Aorta (tissue), 5 donors: Measurements from ENCODE around the gene LRBA. TPM values are rescaled to one million over a fixed set of nuclear protein-coding genes. Genes with fewer than 3 reads are reported as not detected.

Experiments
- ATAC-seq: fragments of 200-7000 bp; cut with Tn5 transposase; one replicate; pipeline ENCODE4 v1.9.1; 2022; ENCODE audit warnings: moderate library complexity; ENCODE audit not compliant: low FRiP score
- DNase-seq, 2 donors: peaks; one replicate each; pipeline ENCODE4 v3.0.0-alpha.2; 2020
- H3K27ac ChIP-seq, 2 donors: one replicate each; pipeline ENCODE4 v1.5.1; 2013; ENCODE audit warnings: low read length in 2 of 2, mild to moderate bottlenecking in 2 of 2, moderate library complexity in 2 of 2, control low read depth in 1 of 2, inconsistent platforms in 1 of 2, low read depth in 1 of 2
- H3K27me3 ChIP-seq, 2 donors: one replicate each; pipeline ENCODE4 v1.6.1; 2013; ENCODE audit warnings: control low read depth in 1 of 2, low read length in 1 of 2, mild to moderate bottlenecking in 1 of 2, moderate library complexity in 1 of 2; ENCODE audit not compliant: insufficient read depth in 2 of 2, control insufficient read depth in 1 of 2
- H3K36me3 ChIP-seq, 2 donors: one replicate each; pipeline ENCODE4 v1.6.1; 2013; ENCODE audit warnings: control low read depth in 1 of 2, low read length in 1 of 2, mild to moderate bottlenecking in 1 of 2; ENCODE audit not compliant: insufficient read depth in 2 of 2, control insufficient read depth in 1 of 2
- H3K4me1 ChIP-seq, 2 donors: one replicate each; pipeline ENCODE4 v1.6.1; 2013; ENCODE audit warnings: low read length in 2 of 2, control low read depth in 1 of 2, mild to moderate bottlenecking in 1 of 2, moderate library complexity in 1 of 2; ENCODE audit not compliant: insufficient read depth in 2 of 2, control insufficient read depth in 1 of 2
- H3K4me3 ChIP-seq, 2 donors: one replicate each; pipeline ENCODE4 v1.5.1; 2013; ENCODE audit warnings: low read length in 2 of 2, control low read depth in 1 of 2, mild to moderate bottlenecking in 1 of 2
- H3K9me3 ChIP-seq: one replicate; pipeline ENCODE4 v1.6.1; 2013; ENCODE audit warnings: mild to moderate bottlenecking, low read length; ENCODE audit not compliant: control insufficient read depth
- WGBS, 2 donors: extraction: QIAGEN DNeasy Blood & Tissue Kit; methylation state at CpG; one replicate each; pipeline ENCODE4 v1.1.7; 2013; 5-methylcytosine and 5-hydroxymethylcytosine counted together
- intact Hi-C, 2 donors: fragments of 100-400 bp; cut with DNase I; formaldehyde crosslinking; loops; one replicate each; pipeline versions ENCODE4 v1.14.2 to v1.15.0; 2022
- polyA plus RNA-seq, 2 donors: library from polyadenylated mRNA; stranded (reverse); fragments of 200-250 nt; gene quantifications; one replicate each; pipeline ENCODE4 v1.2.3, GENCODE V29; 2013
- total RNA-seq, 2 donors: library from RNA; stranded (reverse); fragmentation: NEBNext Ultra II Directional; extraction: Animal tissue kit (Norgen Biotek cat#: 25700); gene quantifications; one replicate each; pipeline ENCODE4 v1.2.1, GENCODE V29; 2021
- donor health status: healthy with polysubstance abuse.
- donor health status: Bipolar disorder and iron deficiency.
- donor health status: DM: no; HTN: no; CAD: no.
- donor health status: DM: no; HTN: no; CAD: no.
- donor health status: DM: yes; HTN: yes; CAD: no.

Gene LRBA
- total and polyA plus RNA-seq, 4 donors: 4.8 to 34.5 (median 15.4) TPM

- ATAC-seq: no peak
These were observed 433.4 kb downstream of the LRBA start for GRCh38 chr4:150581641-150582051.

GRCh38 chr4:150581056-150581605 is 434.0 kb downstream of the LRBA start:
- intact Hi-C loops: loop anchor here in 1 of 2 donors (10.0 kb wide), 1 partner anchor 296 kb away; no protein-coding TSS in a partner anchor
- ATAC-seq: no peak
- WGBS, 2 donors: 96 to 98% methylated on average over 7 of the region's 7 CpGs
- H3K36me3 ChIP-seq: no peaks in the 10 kb centered on the region
- no peak overlapping the region for H3K27ac ChIP-seq
- H3K4me3 ChIP-seq: no peak overlapping the region
- no peaks in the 10 kb centered on the region for H3K27me3 ChIP-seq
- no peak for DNase-seq
- H3K9me3 ChIP-seq: no peaks in the 10 kb centered on the region
- peaks cover 0 to 2% of the 10 kb centered on the region in 2 donors for H3K4me1 ChIP-seq

More at GRCh38 chr4:150581641-150582051, 433.4 kb downstream of the LRBA start:
- Histone ChIP-seq H3K4me3 (no peak overlapping the region), H3K27me3 (no peaks in the 10 kb centered on the region), H3K9me3 (no peaks in the 10 kb centered on the region), H3K4me1 (peaks cover 0 to 2% of the 10 kb centered on the region in 2 donors), H3K36me3 (no peaks in the 10 kb centered on the region), H3K27ac (no peak overlapping the region)
- DNase-seq: no peak
- intact Hi-C loops: loop anchor here in 1 of 2 donors (10.0 kb wide), 1 partner anchor 297 kb away; no protein-coding TSS in a partner anchor
- WGBS, 2 donors: 89% methylated on average over 13 of the region's 13 CpGs

GRCh38 chr4:150580306-150580705 is 434.8 kb downstream of the LRBA start:
- peaks cover 0 to 2% of the 10 kb centered on the region in 2 donors for H3K4me1 ChIP-seq
- no peaks in the 10 kb centered on the region for H3K9me3 ChIP-seq
- no peak overlapping the region for H3K27ac ChIP-seq
- ATAC-seq (no peak), DNase-seq (no peak)
- H3K36me3 ChIP-seq: no peaks in the 10 kb centered on the region
- intact Hi-C loops: loop anchor here in 1 of 2 donors (10.0 kb wide), 1 partner anchor 296 kb away; no protein-coding TSS in a partner anchor
- 95% methylated on average over 9 of the region's 9 CpGs for WGBS, 2 donors
- H3K27me3 ChIP-seq: no peaks in the 10 kb centered on the region
- H3K4me3 ChIP-seq: no peak overlapping the region

GRCh38 chr4:150579551-150580234 is 435.4 kb downstream of the LRBA start:
- WGBS, 2 donors: 34 to 38% methylated on average over 65 to 66 of the region's 66 CpGs
- peak overlapping the region in 1 of 2 donors; percentile 8 for H3K4me3 ChIP-seq
- H3K27ac ChIP-seq: peak overlapping the region in 1 of 2 donors; percentile 0
- DNase-seq (peak; percentile 42 to 76), ATAC-seq (peak; percentile 47)
- no peaks in the 10 kb centered on the region for H3K27me3 ChIP-seq
- H3K36me3 ChIP-seq: no peaks in the 10 kb centered on the region
- no peaks in the 10 kb centered on the region for H3K9me3 ChIP-seq
- intact Hi-C loops: loop anchor here in 1 of 2 donors (10.0 kb wide), 1 partner anchor 295 kb away; no protein-coding TSS in a partner anchor
- H3K4me1 ChIP-seq: peaks cover 0 to 2% of the 10 kb centered on the region in 2 donors

- DNase-seq (no peak), ATAC-seq (no peak)
- WGBS, 2 donors: 67 to 78% methylated on average over 12 of the region's 12 CpGs
- no peaks in the 10 kb centered on the region for H3K36me3 ChIP-seq
- peaks cover 0 to 2% of the 10 kb centered on the region in 2 donors for H3K4me1 ChIP-seq
- no peaks in the 10 kb centered on the region for H3K9me3 ChIP-seq
- no peak overlapping the region for H3K27ac ChIP-seq
- intact Hi-C loops: no loop called here
- no peaks in the 10 kb centered on the region for H3K27me3 ChIP-seq
- H3K4me3 ChIP-seq: no peak overlapping the region
These were observed 436.2 kb downstream of the LRBA start for GRCh38 chr4:150578745-150579501.

GRCh38 chr4:150577796-150578195 is 437.3 kb downstream of the LRBA start:
- DNase-seq (no peak), ATAC-seq (no peak)
- WGBS, 2 donors: 71 to 83% methylated on average over 1 of the region's 1 CpG
- intact Hi-C loops: no loop called here
- Histone ChIP-seq H3K27ac (no peak overlapping the region), H3K36me3 (no peaks in the 10 kb centered on the region), H3K4me1 (peaks cover 0 to 2% of the 10 kb centered on the region in 2 donors), H3K27me3 (no peaks in the 10 kb centered on the region), H3K4me3 (no peak overlapping the region), H3K9me3 (no peaks in the 10 kb centered on the region)

GRCh38 chr4:150574678-150575077 is 440.4 kb downstream of the LRBA start:
- intact Hi-C loops: no loop called here
- Histone ChIP-seq H3K4me1 (peaks cover 0 to 2% of the 10 kb centered on the region in 2 donors), H3K4me3 (no peak overlapping the region), H3K27ac (no peak overlapping the region), H3K36me3 (no peaks in the 10 kb centered on the region), H3K9me3 (no peaks in the 10 kb centered on the region), H3K27me3 (no peaks in the 10 kb centered on the region)
- 96 to 98% methylated on average over 3 of the region's 3 CpGs for WGBS, 2 donors
- ATAC-seq: no peak
- DNase-seq: no peak

GRCh38 chr4:150573534-150573933 is 441.6 kb downstream of the LRBA start:
- no peak overlapping the region for H3K27ac ChIP-seq
- no peaks in the 10 kb centered on the region for H3K36me3 ChIP-seq
- ATAC-seq (no peak), DNase-seq (no peak)
- WGBS, 2 donors: 92 to 97% methylated on average over 1 of the region's 1 CpG
- peaks cover 0 to 2% of the 10 kb centered on the region in 2 donors for H3K4me1 ChIP-seq
- no peak overlapping the region for H3K4me3 ChIP-seq
- no peaks in the 10 kb centered on the region for H3K9me3 ChIP-seq
- no peaks in the 10 kb centered on the region for H3K27me3 ChIP-seq
- intact Hi-C loops: no loop called here
